Measurements from ENCODE around the gene GDPD4. TPM values are rescaled to one million over a fixed set of nuclear protein-coding genes. Genes with fewer than 3 reads are reported as not detected.

GDPD4 gene
- not detected for total RNA-seq

GRCh38 chr11:77301510-77301909 lies at the start of gene GDPD4:
TSS of gene GDPD4 (minus strand) at chr11:77301686. CDS start at chr11:77285137, 16,549 bp downstream.
- no peak for TF ChIP-seq CTCF (IDR thresholded peaks at IDR 0.05)
- no peaks in the 10 kb centered on the region for H3K9me3 ChIP-seq
- intact Hi-C loops (cut with DNase I), result no loop called here
- DNase-seq, result no peak
- H3K36me3 ChIP-seq, result no peaks in the 10 kb centered on the region
- H3K4me1 ChIP-seq, result no peaks in the 10 kb centered on the region
- H3K27ac ChIP-seq, result no peak within 1 kb of the TSS
- no peaks in the 10 kb centered on the region for H3K27me3 ChIP-seq
- no peak within 1 kb of the TSS for H3K4me3 ChIP-seq
- no peak within 1 kb of the TSS for H3K9ac ChIP-seq (ENCODE audit: low read depth in 2 of 2, low read length in 2 of 2)

- Histone ChIP-seq H3K4me3 (no peak overlapping the region), H3K4me1 (no peaks in the 10 kb centered on the region), H3K9ac (ENCODE audit: low read depth in 2 of 2, low read length in 2 of 2) (no peak overlapping the region), H3K27ac (no peak overlapping the region), H3K36me3 (no peaks in the 10 kb centered on the region), H3K9me3 (no peaks in the 10 kb centered on the region), H3K27me3 (no peaks in the 10 kb centered on the region)
- no peak for TF ChIP-seq CTCF (IDR thresholded peaks at IDR 0.05)
- DNase-seq, result no peak
- intact Hi-C loops (cut with DNase I), result no loop called here
Measured at GRCh38 chr11:77347948-77348347, 46.5 kb upstream of the GDPD4 start.

- intact Hi-C loops (cut with DNase I), result no loop called here
- H3K9ac ChIP-seq (ENCODE audit: low read depth in 2 of 2, low read length in 2 of 2), result no peak overlapping the region
- DNase-seq, result no peak
- H3K4me1 ChIP-seq, result no peaks in the 10 kb centered on the region
- H3K27ac ChIP-seq, result no peak overlapping the region
- TF ChIP-seq CTCF (IDR thresholded peaks at IDR 0.05), result no peak
- H3K4me3 ChIP-seq, result no peak overlapping the region
- no peaks in the 10 kb centered on the region for H3K36me3 ChIP-seq
- no peaks in the 10 kb centered on the region for H3K27me3 ChIP-seq
- H3K9me3 ChIP-seq, result no peaks in the 10 kb centered on the region
Measured at GRCh38 chr11:77346906-77347603, 45.6 kb upstream of the GDPD4 start.

GRCh38 chr11:77345621-77346020 lies 44.1 kb upstream of the GDPD4 start:
- Histone ChIP-seq H3K9me3 (no peaks in the 10 kb centered on the region), H3K36me3 (no peaks in the 10 kb centered on the region), H3K27me3 (no peaks in the 10 kb centered on the region), H3K4me1 (no peaks in the 10 kb centered on the region), H3K27ac (no peak overlapping the region), H3K4me3 (no peak overlapping the region), H3K9ac (ENCODE audit: low read depth in 2 of 2, low read length in 2 of 2) (no peak overlapping the region)
- no peak for TF ChIP-seq CTCF (IDR thresholded peaks at IDR 0.05)
- DNase-seq, result no peak
- intact Hi-C loops (cut with DNase I), result no loop called here

GRCh38 chr11:77340501-77340900 lies 39.0 kb upstream of the GDPD4 start:
- H3K9me3 ChIP-seq, result no peaks in the 10 kb centered on the region
- no peaks in the 10 kb centered on the region for H3K4me1 ChIP-seq
- H3K27ac ChIP-seq, result no peak overlapping the region
- H3K36me3 ChIP-seq, result no peaks in the 10 kb centered on the region
- no peak overlapping the region for H3K4me3 ChIP-seq
- no peak for DNase-seq
- intact Hi-C loops (cut with DNase I), result no loop called here
- no peak overlapping the region for H3K9ac ChIP-seq (ENCODE audit: low read depth in 2 of 2, low read length in 2 of 2)
- no peak for TF ChIP-seq CTCF (IDR thresholded peaks at IDR 0.05)
- H3K27me3 ChIP-seq, result no peaks in the 10 kb centered on the region

Measured in colonic mucosa (tissue), 4 donors.